ENCODE data around the gene MCRIP2.

The MCRIP2 gene

GRCh38 chr16:669666-670065, 28.0 kb downstream of the MCRIP2 start:
- H3K4me1 ChIP-seq = peaks cover 22 to 37% (median 30%) of the 10 kb centered on the region in 10 experiments
- peaks cover 2 to 12% (median 6%) of the 10 kb centered on the region in 11 experiments; a peak in 20 of 22 replicates for H3K27me3 ChIP-seq
- H3K4me2 ChIP-seq = peak overlapping the region; percentile 89 to 99 (median 96); a peak in 19 of 22 replicates
- no peak for TF ChIP-seq Cebpa-rat (IDR thresholded peaks at IDR 0.05)
- no peaks in the 10 kb centered on the region for H3K9me3 ChIP-seq (replicated peaks in 1 of 11)
- H3K36me3 ChIP-seq = peaks cover 49 to 64% (median 52%) of the 10 kb centered on the region in 11 experiments
- peaks cover 26 to 64% (median 59%) of the 10 kb centered on the region in 11 experiments; a peak in 21 of 22 replicates for H4K20me1 ChIP-seq
- no peak overlapping the region for H3K27ac ChIP-seq
- peak overlapping the region; percentile 89 to 100 (median 100); a peak in 13 of 20 replicates for H3K4me3 ChIP-seq
- peak overlapping the region; percentile 91 to 99 (median 96); a peak in 20 of 22 replicates for H3K9ac ChIP-seq

GRCh38 chr16:670485-671352, 29.1 kb downstream of the MCRIP2 start:
- H3K9ac ChIP-seq = peak overlapping the region in 6 of 11 experiments; percentile 15 to 98 (median 95); a peak in 5 of 22 replicates
- peaks cover 22 to 47% (median 32%) of the 10 kb centered on the region in 10 experiments for H3K4me1 ChIP-seq
- no peak overlapping the region for H3K27ac ChIP-seq
- H3K27me3 ChIP-seq = peaks cover 12 to 22% (median 16%) of the 10 kb centered on the region in 11 experiments
- no peak for TF ChIP-seq Cebpa-rat (IDR thresholded peaks at IDR 0.05)
- no peak overlapping the region for H3K4me3 ChIP-seq
- H4K20me1 ChIP-seq = peaks cover 34 to 75% (median 70%) of the 10 kb centered on the region in 11 experiments; a peak in 21 of 22 replicates
- H3K4me2 ChIP-seq = no peak overlapping the region
- peaks cover 49 to 66% (median 52%) of the 10 kb centered on the region in 11 experiments for H3K36me3 ChIP-seq
- H3K9me3 ChIP-seq (replicated peaks in 1 of 11) = no peaks in the 10 kb centered on the region

- Histone ChIP-seq H3K4me3 (no peak overlapping the region), H3K36me3 (peaks cover 49 to 59% (median 52%) of the 10 kb centered on the region in 11 experiments), H3K9ac (peak overlapping the region in 1 of 11 experiments; percentile 29; a peak in 2 of 22 replicates), H3K27ac (no peak overlapping the region), H3K27me3 (peaks cover 12 to 29% (median 17%) of the 10 kb centered on the region in 11 experiments), H3K4me2 (no peak overlapping the region), H4K20me1 (peaks cover 34 to 82% (median 75%) of the 10 kb centered on the region in 11 experiments; a peak in 21 of 22 replicates), H3K9me3 (replicated peaks in 1 of 11) (no peaks in the 10 kb centered on the region), H3K4me1 (peaks cover 22 to 42% (median 31%) of the 10 kb centered on the region in 10 experiments)
- no peak for TF ChIP-seq Cebpa-rat (IDR thresholded peaks at IDR 0.05)
These were observed 29.9 kb downstream of the MCRIP2 start for GRCh38 chr16:671353-672131.

GRCh38 chr16:672371-672770, 30.7 kb downstream of the MCRIP2 start:
- H3K9ac ChIP-seq = no peak overlapping the region
- H3K4me2 ChIP-seq = no peak overlapping the region
- H3K36me3 ChIP-seq = peaks cover 49 to 59% (median 52%) of the 10 kb centered on the region in 11 experiments
- no peak for TF ChIP-seq Cebpa-rat (IDR thresholded peaks at IDR 0.05)
- H3K4me1 ChIP-seq = peaks cover 14 to 35% (median 26%) of the 10 kb centered on the region in 10 experiments
- H3K4me3 ChIP-seq = no peak overlapping the region
- peaks cover 34 to 90% (median 82%) of the 10 kb centered on the region in 11 experiments; a peak in 21 of 22 replicates for H4K20me1 ChIP-seq
- H3K27me3 ChIP-seq = peaks cover 12 to 29% (median 17%) of the 10 kb centered on the region in 11 experiments
- no peak overlapping the region for H3K27ac ChIP-seq
- H3K9me3 ChIP-seq (replicated peaks in 1 of 11) = no peaks in the 10 kb centered on the region

GRCh38 chr16:672851-673250, 31.2 kb downstream of the MCRIP2 start:
- Histone ChIP-seq H3K27ac (no peak overlapping the region), H3K9me3 (replicated peaks in 1 of 11) (no peaks in the 10 kb centered on the region), H3K4me3 (no peak overlapping the region), H3K36me3 (peaks cover 49 to 59% (median 52%) of the 10 kb centered on the region in 11 experiments), H4K20me1 (peaks cover 34 to 95% (median 82%) of the 10 kb centered on the region in 11 experiments; a peak in 21 of 22 replicates), H3K4me2 (no peak overlapping the region), H3K27me3 (peaks cover 12 to 29% (median 17%) of the 10 kb centered on the region in 11 experiments), H3K4me1 (peaks cover 11 to 32% (median 22%) of the 10 kb centered on the region in 10 experiments), H3K9ac (no peak overlapping the region)
- TF ChIP-seq Cebpa-rat (IDR thresholded peaks at IDR 0.05) = no peak

GRCh38 chr16:673399-673991, 31.9 kb downstream of the MCRIP2 start:
- H3K27me3 ChIP-seq = peaks cover 12 to 29% (median 17%) of the 10 kb centered on the region in 11 experiments
- peaks cover 49 to 59% (median 52%) of the 10 kb centered on the region in 11 experiments for H3K36me3 ChIP-seq
- TF ChIP-seq Cebpa-rat (IDR thresholded peaks at IDR 0.05) = no peak
- H3K9ac ChIP-seq = no peak overlapping the region
- H3K4me2 ChIP-seq = no peak overlapping the region
- no peaks in the 10 kb centered on the region for H3K9me3 ChIP-seq (replicated peaks in 1 of 11)
- no peak overlapping the region for H3K27ac ChIP-seq
- peaks cover 34 to 99% (median 84%) of the 10 kb centered on the region in 11 experiments; a peak in 21 of 22 replicates for H4K20me1 ChIP-seq
- H3K4me3 ChIP-seq = no peak overlapping the region
- peaks cover 11 to 32% (median 23%) of the 10 kb centered on the region in 10 experiments for H3K4me1 ChIP-seq

- Histone ChIP-seq H3K4me3 (no peak overlapping the region), H3K27ac (no peak overlapping the region), H3K4me2 (peak overlapping the region in 7 of 11 experiments; percentile 21 to 48 (median 38); a peak in 9 of 22 replicates), H3K27me3 (peaks cover 12 to 29% (median 17%) of the 10 kb centered on the region in 11 experiments), H3K9ac (peak overlapping the region in 2 of 11 experiments; percentile 8 to 17; a peak in 2 of 22 replicates), H4K20me1 (peaks cover 34 to 97% (median 81%) of the 10 kb centered on the region in 11 experiments; a peak in 21 of 22 replicates), H3K9me3 (replicated peaks in 1 of 11) (no peaks in the 10 kb centered on the region), H3K4me1 (peaks cover 5 to 34% (median 23%) of the 10 kb centered on the region in 10 experiments; a peak in 19 of 20 replicates), H3K36me3 (peaks cover 48 to 55% (median 51%) of the 10 kb centered on the region in 11 experiments)
- TF ChIP-seq Cebpa-rat (IDR thresholded peaks at IDR 0.05) = no peak
These were observed 32.7 kb downstream of the MCRIP2 start for GRCh38 chr16:674214-674881.
